Epidermal melanocyte (primary cell): ENCODE data around the gene ST3GAL2.
"Not testable (repeated sequence)": the region's sequence is repeated elsewhere in the genome, so short reads cannot be mapped to it uniquely, and the experiment has no call there.

Experiments used
- DNase-seq: peaks from one replicate; pipeline ENCODE4 v3.0.0; 2011; ENCODE audit warnings: low spot score; ENCODE audit not compliant: insufficient read length

The ST3GAL2 gene

GRCh38 chr16:70337814-70338213 lies 101.1 kb downstream of the ST3GAL2 start:
- DNase-seq: no peak

DNA sequence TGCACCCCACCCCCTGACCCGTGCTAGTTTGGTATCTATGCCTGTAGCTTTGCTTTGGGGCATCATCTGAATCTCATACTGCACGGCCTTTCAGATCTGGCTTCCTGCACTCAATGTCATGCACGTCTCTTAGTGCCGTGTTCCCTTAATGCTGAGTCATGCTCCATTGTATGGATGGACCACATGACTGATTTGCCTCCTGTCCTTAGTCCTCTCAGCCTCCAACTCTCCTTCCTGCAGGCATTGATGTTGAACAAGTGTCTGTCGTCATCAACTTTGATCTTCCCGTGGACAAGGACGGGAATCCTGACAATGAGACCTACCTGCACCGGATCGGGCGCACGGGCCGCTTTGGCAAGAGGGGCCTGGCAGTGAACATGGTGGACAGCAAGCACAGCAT lies 106.2 kb downstream of the ST3GAL2 start:
- not testable (repeated sequence) for DNase-seq

DNA sequence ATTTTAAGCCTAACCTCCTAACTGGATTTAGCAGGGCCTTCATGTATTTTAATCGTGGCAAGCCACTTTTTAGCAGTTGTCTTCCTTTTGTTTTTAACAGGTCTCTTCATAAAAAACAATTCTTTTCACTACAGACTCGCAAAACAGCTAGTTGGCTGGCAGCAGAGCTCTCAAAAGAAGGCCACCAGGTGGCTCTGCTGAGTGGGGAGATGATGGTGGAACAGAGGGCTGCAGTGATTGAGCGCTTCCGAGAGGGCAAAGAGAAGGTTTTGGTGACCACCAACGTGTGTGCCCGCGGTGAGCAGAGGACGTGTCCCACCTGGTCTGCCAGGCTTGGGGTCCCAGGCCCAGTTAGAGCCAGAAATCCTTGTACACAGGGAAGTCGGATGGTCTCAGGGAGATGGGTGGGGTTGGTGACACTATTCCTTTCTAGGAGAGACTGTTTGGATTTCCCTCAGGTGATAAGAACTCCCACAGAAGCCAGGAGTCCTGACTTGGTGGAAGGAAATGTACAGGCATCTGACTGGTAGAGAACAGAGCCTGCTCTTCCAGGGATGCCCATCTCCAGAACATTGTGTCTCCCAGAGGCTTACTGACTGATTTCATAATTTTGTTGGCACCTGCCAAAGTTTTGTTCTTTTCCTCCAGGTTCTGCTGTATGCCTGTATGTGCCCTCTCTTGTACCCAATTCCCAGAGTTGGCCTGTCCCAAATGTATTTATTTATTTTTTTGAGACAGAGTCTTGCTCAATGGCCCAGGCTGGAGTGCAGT lies 107.1 kb downstream of the ST3GAL2 start:
- DNase-seq: no peak

DNA sequence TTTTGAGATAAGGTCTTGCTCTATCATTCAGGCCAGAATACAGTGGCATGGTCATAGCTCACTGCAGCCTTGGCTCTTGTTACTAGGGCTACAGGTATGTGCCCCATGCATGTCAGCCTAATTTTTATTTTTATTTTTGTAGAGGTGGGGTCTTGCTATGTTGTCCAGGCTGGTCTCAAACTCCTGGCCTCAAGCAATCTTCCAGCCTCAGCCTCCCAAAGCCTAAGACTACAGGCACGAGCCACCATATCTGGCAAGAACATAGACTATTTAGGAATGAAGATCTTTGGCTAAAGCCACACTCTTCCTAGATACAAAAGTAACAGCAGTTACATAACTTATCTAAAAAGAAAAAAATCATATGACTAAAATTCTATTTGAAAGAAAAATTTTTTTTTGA lies 107.8 kb downstream of the ST3GAL2 start:
- no peak for DNase-seq
